GM19043 (cell line): Measurements from ENCODE around the gene CDKAL1.

Experiments
- ATAC-seq: cut with Tn5 transposase; IDR thresholded peaks from one replicate; pipeline ENCODE4 v1.9.1; 2021; ENCODE audit warnings: low read depth; ENCODE audit not compliant: unreplicated experiment

Gene CDKAL1

GRCh38 chr6:20670750-20671149, 136.5 kb downstream of the CDKAL1 start:
- ATAC-seq: no peak

GRCh38 chr6:20672038-20672437, 137.8 kb downstream of the CDKAL1 start:
- ATAC-seq: no peak

- no peak for ATAC-seq
These were observed 139.2 kb downstream of the CDKAL1 start for GRCh38 chr6:20673458-20673857.

GRCh38 chr6:20674664-20675063, 140.4 kb downstream of the CDKAL1 start:
- no peak for ATAC-seq

GRCh38 chr6:20678831-20679352, 144.6 kb downstream of the CDKAL1 start:
- no peak for ATAC-seq

- peak; percentile 68 for ATAC-seq
These were observed 146.5 kb downstream of the CDKAL1 start for GRCh38 chr6:20680697-20681165.

- no peak for ATAC-seq
These were observed 147.0 kb downstream of the CDKAL1 start for GRCh38 chr6:20681243-20681684.

- no peak for ATAC-seq
These were observed 150.2 kb downstream of the CDKAL1 start for GRCh38 chr6:20684474-20684873.

- no peak for ATAC-seq
These were observed 151.9 kb downstream of the CDKAL1 start for GRCh38 chr6:20686142-20686541.

- no peak for ATAC-seq
These were observed 153.2 kb downstream of the CDKAL1 start for GRCh38 chr6:20687494-20687893.

- peak; percentile 87 for ATAC-seq
These were observed 154.6 kb downstream of the CDKAL1 start for GRCh38 chr6:20688710-20689500.

GRCh38 chr6:20691185-20691584, 156.9 kb downstream of the CDKAL1 start:
- no peak for ATAC-seq

GRCh38 chr6:20692023-20692422, 157.8 kb downstream of the CDKAL1 start:
- no peak for ATAC-seq

- ATAC-seq: no peak
These were observed 159.3 kb downstream of the CDKAL1 start for GRCh38 chr6:20693466-20694063.

- no peak for ATAC-seq
These were observed 162.4 kb downstream of the CDKAL1 start for GRCh38 chr6:20696676-20697075.

- no peak for ATAC-seq
These were observed 164.4 kb downstream of the CDKAL1 start for GRCh38 chr6:20698675-20699074.

- ATAC-seq: no peak
These were observed 165.1 kb downstream of the CDKAL1 start for GRCh38 chr6:20699402-20699801.

- peak; percentile 49 for ATAC-seq
These were observed 166.1 kb downstream of the CDKAL1 start for GRCh38 chr6:20700375-20700774.

- ATAC-seq: no peak
These were observed 168.1 kb downstream of the CDKAL1 start for GRCh38 chr6:20702366-20702765.

GRCh38 chr6:20703049-20703448, 168.8 kb downstream of the CDKAL1 start:
- ATAC-seq: no peak

GRCh38 chr6:20704325-20705025, 170.2 kb downstream of the CDKAL1 start:
- ATAC-seq: no peak
